H9 (cell line): Measurements from ENCODE around the gene HTRA3. TPM values are rescaled to one million over a fixed set of nuclear protein-coding genes. Genes with fewer than 3 reads are reported as not detected.

Source experiments
- DNase-seq: peaks from one replicate; pipeline ENCODE4 v3.0.0-alpha.2; 2017
- H2AFZ ChIP-seq: one replicate; pipeline ENCODE4 v1.6.1; 2013; ENCODE audit warnings: mild to moderate bottlenecking, low read length, control low read depth, moderate library complexity
- H2AK5ac ChIP-seq: 2 replicates; pipeline ENCODE4 v1.6.1; 2013; ENCODE audit warnings: low read length, control low read depth, mixed read lengths; ENCODE audit not compliant: insufficient read length
- H2BK120ac ChIP-seq: one replicate; pipeline ENCODE4 v1.6.1; 2013; ENCODE audit warnings: low read depth, mild to moderate bottlenecking, low read length, control low read depth, inconsistent platforms; ENCODE audit not compliant: poor library complexity, severe bottlenecking
- H2BK12ac ChIP-seq: 2 replicates; pipeline ENCODE4 v1.6.1; 2013; ENCODE audit warnings: low read length, control low read depth, mixed read lengths, low read depth; ENCODE audit not compliant: insufficient read length
- H2BK15ac ChIP-seq: 2 replicates; pipeline ENCODE4 v1.6.1; 2013; ENCODE audit warnings: low read depth, low read length, control low read depth
- H2BK20ac ChIP-seq: one replicate; pipeline ENCODE4 v1.6.1; 2013; ENCODE audit warnings: low read depth, mild to moderate bottlenecking, low read length, control low read depth, inconsistent platforms; ENCODE audit not compliant: poor library complexity, severe bottlenecking
- H2BK5ac ChIP-seq: 2 replicates; pipeline ENCODE4 v1.6.1; 2013; ENCODE audit warnings: low read length, control low read depth, mixed read lengths; ENCODE audit not compliant: insufficient read length
- H3K14ac ChIP-seq: 2 replicates; pipeline ENCODE4 v1.6.1; 2013; ENCODE audit warnings: low read length, control low read depth; ENCODE audit not compliant: insufficient read depth
- H3K18ac ChIP-seq: 2 replicates; pipeline ENCODE4 v1.6.1; 2013; ENCODE audit warnings: low read depth, mild to moderate bottlenecking, mixed read lengths, low read length, control low read depth; ENCODE audit not compliant: insufficient read length
- H3K23ac ChIP-seq: 2 replicates; pipeline ENCODE4 v1.6.1; 2013; ENCODE audit warnings: low read length, control low read depth, mixed read lengths, low read depth; ENCODE audit not compliant: insufficient read length
- H3K23me2 ChIP-seq: 2 replicates; pipeline ENCODE4 v1.6.1; 2013; ENCODE audit warnings: low read depth, mild to moderate bottlenecking, mixed read lengths, low read length, control low read depth; ENCODE audit not compliant: insufficient read length, poor library complexity, severe bottlenecking
- H3K27ac ChIP-seq: 2 replicates; pipeline ENCODE4 v1.5.1; 2013; ENCODE audit warnings: low read length, control low read depth, mixed read lengths, low read depth; ENCODE audit not compliant: insufficient read length
- H3K27me3 ChIP-seq: 2 replicates; pipeline ENCODE4 v1.6.1; 2013; ENCODE audit warnings: low read length, control low read depth, inconsistent platforms; ENCODE audit not compliant: insufficient read depth
- H3K4ac ChIP-seq: 2 replicates; pipeline ENCODE4 v1.6.1; 2013; ENCODE audit warnings: low read depth, mild to moderate bottlenecking, control low read depth, inconsistent platforms, low read length, moderate library complexity
- H3K4me1 ChIP-seq: 2 replicates; pipeline ENCODE4 v1.6.1; 2013; ENCODE audit warnings: low read length, control low read depth, inconsistent platforms; ENCODE audit not compliant: insufficient read depth
- H3K4me2 ChIP-seq: 2 replicates; pipeline ENCODE4 v1.6.1; 2013; ENCODE audit warnings: low read length, control low read depth, mixed read lengths; ENCODE audit not compliant: insufficient read length, insufficient read depth
- H3K56ac ChIP-seq: 2 replicates; pipeline ENCODE4 v1.6.1; 2013; ENCODE audit warnings: low read depth, mild to moderate bottlenecking, mixed read lengths, low read length, control low read depth; ENCODE audit not compliant: insufficient read length
- H3K79me1 ChIP-seq: 2 replicates; pipeline ENCODE4 v1.6.1; 2013; ENCODE audit warnings: low read depth, mild to moderate bottlenecking, moderate library complexity, low read length, control low read depth, inconsistent platforms; ENCODE audit not compliant: insufficient read depth, poor library complexity, severe bottlenecking
- H3K79me2 ChIP-seq: 2 replicates; pipeline ENCODE4 v1.6.1; 2013; ENCODE audit warnings: low read length, control low read depth, inconsistent platforms; ENCODE audit not compliant: insufficient read depth
- H3K9ac ChIP-seq: 2 replicates; pipeline ENCODE4 v1.6.1; 2013; ENCODE audit warnings: low read length, control low read depth, mixed read lengths; ENCODE audit not compliant: insufficient read length; ENCODE audit errors: extremely low read depth
- H3K9me3 ChIP-seq: one replicate; pipeline ENCODE4 v1.6.1; 2013; ENCODE audit warnings: low read depth, low read length, inconsistent platforms; ENCODE audit not compliant: control insufficient read depth
- H3T11ph ChIP-seq: one replicate; pipeline ENCODE4 v1.6.1; 2013; ENCODE audit warnings: mild to moderate bottlenecking, low read length, control low read depth, inconsistent platforms
- H4K20me1 ChIP-seq: one replicate; pipeline ENCODE4 v1.6.1; 2013; ENCODE audit not compliant: control insufficient read depth, insufficient read length, insufficient read depth
- H4K5ac ChIP-seq: 2 replicates; pipeline ENCODE4 v1.6.1; 2013; ENCODE audit warnings: low read depth, mild to moderate bottlenecking, mixed read lengths, low read length, control low read depth; ENCODE audit not compliant: insufficient read length
- H4K8ac ChIP-seq: replicated peaks from 2 replicates; pipeline ENCODE4 v1.6.1; 2013; ENCODE audit warnings: low read length, control low read depth, mixed read lengths, low read depth; ENCODE audit not compliant: insufficient read length
- H4K91ac ChIP-seq: 2 replicates; pipeline ENCODE4 v1.6.1; 2013; ENCODE audit warnings: low read depth, mild to moderate bottlenecking, moderate library complexity, mixed read lengths, low read length, control low read depth; ENCODE audit not compliant: insufficient read length
- H3K27ac Mint-ChIP-seq, 3 experiments: 2 replicates in 2 of 3; 3 replicates in 1 of 3; pipeline ENCODE4 v1.8.0; 2020 to 2021; ENCODE audit warnings: mixed read lengths in 3 of 3, mild to moderate bottlenecking in 1 of 3, moderate library complexity in 1 of 3
- H3K27me3 Mint-ChIP-seq: 2 replicates; pipeline ENCODE4 v1.8.0; 2021; ENCODE audit warnings: low read depth, mild to moderate bottlenecking, moderate library complexity, mixed read lengths
- H3K36me3 Mint-ChIP-seq, 3 experiments: 2 replicates in 2 of 3; 3 replicates in 1 of 3; pipeline ENCODE4 v1.8.0; 2020 to 2021; ENCODE audit warnings: low read depth in 3 of 3, mixed read lengths in 3 of 3; ENCODE audit not compliant: insufficient read depth in 1 of 3
- H3K4me1 Mint-ChIP-seq, 2 experiments: 2 replicates each; pipeline ENCODE4 v1.8.0; 2020; ENCODE audit warnings: mixed read lengths in 2 of 2
- H3K4me3 Mint-ChIP-seq, 2 experiments: 2 replicates in 1 of 2; 3 replicates in 1 of 2; pipeline ENCODE4 v1.8.0; 2020 to 2021; ENCODE audit warnings: mild to moderate bottlenecking in 2 of 2, mixed read lengths in 2 of 2, moderate library complexity in 1 of 2
- H3K9me3 Mint-ChIP-seq, 2 experiments: 2 replicates in 1 of 2; 3 replicates in 1 of 2; pipeline ENCODE4 v1.8.0; 2020; ENCODE audit warnings: mild to moderate bottlenecking in 2 of 2, mixed read lengths in 2 of 2, moderate library complexity in 1 of 2
- total RNA-seq: library from RNA; stranded (reverse); gene quantifications from 2 replicates; pipeline ENCODE4 v1.2.1, GENCODE V29; 2021
- TF ChIP-seq, protein P1 (sequence below): fragments of 200-600 bp; sonication (generic); conservative IDR thresholded peaks from 3 replicates; pipeline ENCODE4 v1.8.0; 2021; ENCODE audit warnings: antibody characterized with exemption, mild to moderate bottlenecking

The HTRA3 gene
- total RNA-seq, 1 experiment from 2014 or later, result 3.0 TPM

DNA sequence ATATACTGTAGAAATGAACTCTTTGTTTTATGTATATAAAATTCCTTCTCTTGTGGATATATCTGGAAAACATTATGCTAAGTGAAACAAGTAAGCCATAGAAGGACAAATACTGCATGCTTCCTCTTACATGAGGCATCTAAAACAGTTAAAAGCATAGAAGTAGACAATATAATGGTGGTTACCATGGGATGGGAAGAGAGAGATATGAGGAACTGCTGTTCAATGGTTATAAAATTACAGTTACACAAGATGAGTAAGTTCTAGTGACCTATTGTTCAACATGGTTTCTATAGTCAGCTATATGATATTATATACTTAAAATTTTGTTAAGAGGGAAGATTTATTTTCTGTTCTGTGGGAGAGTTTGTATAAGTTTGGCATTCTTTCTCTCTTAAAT is 43.4 kb downstream of the HTRA3 start:
- H3K18ac ChIP-seq, result no peak overlapping the region
- H3K4ac ChIP-seq, result no peak overlapping the region
- no peak overlapping the region for H3K9ac ChIP-seq
- Mint-ChIP-seq H3K27ac (no peak overlapping the region), H3K36me3 (no peaks in the 10 kb centered on the region), H3K27me3 (peaks cover 27% of the 10 kb centered on the region), H3K4me1 (peaks cover 18 to 19% of the 10 kb centered on the region in 2 experiments), H3K4me3 (no peak overlapping the region), H3K9me3 (peaks cover 3 to 7% of the 10 kb centered on the region in 2 experiments; a peak in 3 of 5 replicates)
- no peak overlapping the region for H2BK20ac ChIP-seq
- no peak overlapping the region for H3K4me2 ChIP-seq
- no peak for DNase-seq
- no peaks in the 10 kb centered on the region for H4K20me1 ChIP-seq
- H3K79me1 ChIP-seq, result no peaks in the 10 kb centered on the region
- no peaks in the 10 kb centered on the region for H3K9me3 ChIP-seq
- no peak overlapping the region for H3K56ac ChIP-seq
- H2BK15ac ChIP-seq, result no peak overlapping the region
- TF ChIP-seq, protein P1, sequence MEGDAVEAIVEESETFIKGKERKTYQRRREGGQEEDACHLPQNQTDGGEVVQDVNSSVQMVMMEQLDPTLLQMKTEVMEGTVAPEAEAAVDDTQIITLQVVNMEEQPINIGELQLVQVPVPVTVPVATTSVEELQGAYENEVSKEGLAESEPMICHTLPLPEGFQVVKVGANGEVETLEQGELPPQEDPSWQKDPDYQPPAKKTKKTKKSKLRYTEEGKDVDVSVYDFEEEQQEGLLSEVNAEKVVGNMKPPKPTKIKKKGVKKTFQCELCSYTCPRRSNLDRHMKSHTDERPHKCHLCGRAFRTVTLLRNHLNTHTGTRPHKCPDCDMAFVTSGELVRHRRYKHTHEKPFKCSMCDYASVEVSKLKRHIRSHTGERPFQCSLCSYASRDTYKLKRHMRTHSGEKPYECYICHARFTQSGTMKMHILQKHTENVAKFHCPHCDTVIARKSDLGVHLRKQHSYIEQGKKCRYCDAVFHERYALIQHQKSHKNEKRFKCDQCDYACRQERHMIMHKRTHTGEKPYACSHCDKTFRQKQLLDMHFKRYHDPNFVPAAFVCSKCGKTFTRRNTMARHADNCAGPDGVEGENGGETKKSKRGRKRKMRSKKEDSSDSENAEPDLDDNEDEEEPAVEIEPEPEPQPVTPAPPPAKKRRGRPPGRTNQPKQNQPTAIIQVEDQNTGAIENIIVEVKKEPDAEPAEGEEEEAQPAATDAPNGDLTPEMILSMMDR, result no peak
- H4K91ac ChIP-seq, result no peak overlapping the region
- H4K5ac ChIP-seq, result no peak overlapping the region
- no peak overlapping the region for H3K27ac ChIP-seq
- no peak overlapping the region for H2BK12ac ChIP-seq
- no peak overlapping the region for H3K23ac ChIP-seq
- no peaks in the 10 kb centered on the region for H3K23me2 ChIP-seq
- no peak overlapping the region for H2AK5ac ChIP-seq
- no peaks in the 10 kb centered on the region for H3K79me2 ChIP-seq
- no peak overlapping the region for H3T11ph ChIP-seq
- no peak overlapping the region for H2AFZ ChIP-seq
- H2BK5ac ChIP-seq, result no peak overlapping the region
- no peaks in the 10 kb centered on the region for H3K27me3 ChIP-seq
- no peak overlapping the region for H3K14ac ChIP-seq
- no peak overlapping the region for H2BK120ac ChIP-seq
- H4K8ac ChIP-seq, result no peak overlapping the region
- no peaks in the 10 kb centered on the region; the same call in 1 of the 2 replicates for H3K4me1 ChIP-seq
